ENCODE results near the gene TMEM238L.

Gene TMEM238L

GRCh38 chr17:10793816-10794215, 10.1 kb downstream of the TMEM238L start:
- no peak for TF ChIP-seq GATA3 (IDR thresholded peaks at IDR 0.05; ENCODE audit: low read depth, low read length)
- no peak for TF ChIP-seq GATA2 (IDR thresholded peaks at IDR 0.05; ENCODE audit: low read depth, low read length)

DNA sequence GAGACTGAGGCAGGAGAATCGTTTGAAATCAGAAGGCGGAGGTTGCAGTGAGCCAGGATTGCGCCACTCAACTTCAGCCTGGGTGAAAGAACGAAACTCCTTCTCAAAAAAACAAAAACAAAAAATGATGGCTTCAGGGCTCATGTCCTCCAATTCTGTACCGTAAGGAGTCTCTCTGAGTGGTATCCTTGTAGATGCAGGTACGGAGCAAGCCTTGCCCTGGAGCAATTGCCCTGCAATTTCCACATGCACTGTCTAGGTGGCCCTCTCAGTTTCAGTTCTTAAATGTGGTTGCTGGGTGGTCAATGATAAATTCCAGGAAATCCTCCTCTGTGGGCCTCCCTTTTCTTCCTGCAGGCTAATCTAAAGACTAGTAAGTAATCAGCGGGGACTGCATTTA, 10.6 kb downstream of the TMEM238L start:
- TF ChIP-seq GATA2 (IDR thresholded peaks at IDR 0.05; ENCODE audit: low read depth, low read length) = no peak

DNA sequence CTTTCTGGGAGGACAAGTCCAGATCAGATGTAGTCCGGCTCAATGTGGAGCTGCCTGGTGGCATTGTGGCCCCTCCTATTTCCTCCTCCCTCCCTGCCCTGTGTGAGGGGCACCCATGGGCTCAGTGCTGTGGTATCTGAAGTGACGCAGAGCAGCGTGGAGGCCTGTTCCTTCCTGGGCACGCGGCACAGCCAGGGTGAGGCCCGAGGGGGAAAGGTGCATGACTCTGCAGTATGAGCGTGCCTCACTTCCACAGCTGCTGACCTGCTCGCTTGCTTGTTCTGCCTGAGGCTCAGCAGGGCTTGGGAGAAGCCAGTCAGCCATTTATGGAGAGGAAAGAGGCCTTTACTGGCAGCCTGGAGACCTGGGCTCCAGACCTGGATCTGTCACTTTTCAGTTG, 11.7 kb downstream of the TMEM238L start:
- TF ChIP-seq GATA3 (IDR thresholded peaks at IDR 0.05; ENCODE audit: low read depth, low read length) = no peak
- TF ChIP-seq GATA2 (IDR thresholded peaks at IDR 0.05; ENCODE audit: low read depth, low read length) = no peak

DNA sequence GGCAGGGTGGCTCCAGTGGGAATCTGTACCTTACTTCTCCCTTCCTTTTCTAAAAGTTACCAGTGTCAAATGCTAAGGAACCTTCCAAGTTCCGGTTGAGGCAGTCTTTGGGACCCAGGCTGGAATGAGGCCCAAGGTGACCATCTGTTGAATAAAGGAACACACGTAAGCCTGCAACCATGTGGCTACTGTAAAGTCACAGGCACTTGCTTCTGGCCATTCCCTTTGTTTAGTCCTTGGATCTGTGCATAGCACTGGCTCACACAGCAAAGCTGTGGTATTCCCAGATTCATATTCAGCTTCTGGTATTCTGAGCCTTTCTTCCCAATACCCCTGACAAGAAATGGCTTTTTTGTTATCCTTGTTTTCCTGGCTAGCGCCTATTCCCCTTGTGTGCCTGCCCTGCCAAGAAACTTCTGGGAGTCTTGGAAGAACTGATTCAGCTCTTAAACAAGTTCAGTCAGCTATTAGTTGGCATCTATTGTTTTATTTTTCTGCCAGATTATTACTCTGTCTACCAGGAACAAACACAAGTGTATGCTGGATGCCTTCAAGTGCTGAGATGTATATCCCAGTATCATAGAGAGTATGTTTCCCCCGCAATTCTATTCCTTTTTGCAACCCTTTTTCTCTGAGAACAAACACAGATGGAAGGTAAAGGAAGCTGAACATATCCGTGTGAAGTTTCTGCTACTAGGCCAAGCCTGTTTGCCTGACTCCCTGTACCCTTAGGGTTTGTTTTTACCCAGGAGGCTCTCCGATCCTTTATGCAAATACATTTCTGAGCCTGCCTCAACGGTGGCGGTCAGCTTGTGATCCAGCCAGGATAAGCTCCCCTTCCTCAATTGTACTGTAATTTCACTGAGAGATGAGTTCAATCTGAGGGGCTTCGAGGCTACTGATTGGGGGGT, 13.2 kb downstream of the TMEM238L start:
- TF ChIP-seq GATA2 (IDR thresholded peaks at IDR 0.05; ENCODE audit: low read depth, low read length) = no peak
- no peak for TF ChIP-seq GATA3 (IDR thresholded peaks at IDR 0.05; ENCODE audit: low read depth, low read length)

DNA sequence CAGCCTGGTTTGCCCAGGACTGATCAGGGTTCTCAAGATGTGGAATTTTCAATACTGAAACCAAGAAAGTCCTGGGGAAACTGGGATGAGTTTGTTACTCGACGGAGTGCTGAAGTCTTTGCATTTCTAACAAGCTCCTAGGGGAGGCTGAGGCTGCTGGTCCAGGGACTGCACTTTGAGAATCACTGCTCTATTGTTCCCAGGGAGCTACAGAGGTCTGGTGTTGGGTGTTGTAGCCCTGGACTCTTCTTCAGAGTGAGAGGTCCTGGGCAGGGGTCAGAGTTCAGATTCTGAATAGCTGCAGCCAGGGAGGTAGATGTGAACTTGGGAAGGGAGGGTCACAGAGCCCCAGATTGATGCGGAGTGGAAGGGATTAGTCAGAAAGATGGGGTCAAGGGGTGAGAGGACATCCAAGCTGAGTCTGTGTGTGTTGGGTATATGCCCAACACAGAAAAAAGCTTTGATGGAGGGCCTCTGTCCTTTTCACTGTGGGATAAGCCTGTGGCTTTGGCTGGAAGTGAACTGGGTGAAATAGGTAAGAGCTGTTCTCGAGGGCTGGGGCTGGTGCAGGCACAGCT, 14.1 kb downstream of the TMEM238L start:
- TF ChIP-seq GATA2 (IDR thresholded peaks at IDR 0.05; ENCODE audit: low read depth, low read length) (no peak), GATA3 (IDR thresholded peaks at IDR 0.05; ENCODE audit: low read depth, low read length) (no peak)

DNA sequence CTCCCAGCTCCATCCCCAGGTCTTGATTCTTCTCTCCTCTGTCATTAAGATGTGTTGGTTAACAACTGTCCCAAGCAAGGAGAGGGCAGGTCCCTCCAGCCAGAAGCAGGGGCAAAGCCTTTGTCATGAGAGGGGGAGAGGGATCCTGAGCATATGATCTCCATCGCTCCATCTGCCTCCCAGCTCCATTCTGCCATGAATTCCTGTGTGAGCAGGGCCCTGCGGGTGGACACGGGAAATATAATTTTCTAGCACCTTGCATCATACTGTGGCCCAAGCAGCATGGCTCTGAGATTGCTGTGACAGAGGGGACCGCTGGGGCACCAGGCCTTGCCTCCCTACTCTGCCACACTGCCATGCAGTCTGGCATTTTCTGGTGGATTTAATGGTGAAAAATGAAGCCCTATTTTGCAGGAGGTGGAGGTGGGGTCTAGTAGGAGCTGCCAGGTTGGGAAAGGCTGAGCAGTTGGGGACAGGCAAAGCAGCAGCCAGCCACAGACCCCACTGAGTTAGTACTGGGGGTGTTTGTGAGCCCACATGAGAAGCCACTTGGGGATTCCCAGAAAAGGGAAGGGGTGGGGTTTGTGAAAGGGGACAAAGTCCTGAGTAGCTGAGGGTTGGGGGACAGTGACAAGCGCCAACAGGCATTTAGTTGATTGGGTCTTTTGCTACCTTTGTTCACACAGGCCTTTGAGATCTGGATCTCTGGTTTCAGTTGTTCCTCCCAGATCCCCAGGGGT, 16.4 kb downstream of the TMEM238L start:
- no peak for TF ChIP-seq GATA2 (IDR thresholded peaks at IDR 0.05; ENCODE audit: low read depth, low read length)
- TF ChIP-seq GATA3 (IDR thresholded peaks at IDR 0.05; ENCODE audit: low read depth, low read length) = no peak

DNA sequence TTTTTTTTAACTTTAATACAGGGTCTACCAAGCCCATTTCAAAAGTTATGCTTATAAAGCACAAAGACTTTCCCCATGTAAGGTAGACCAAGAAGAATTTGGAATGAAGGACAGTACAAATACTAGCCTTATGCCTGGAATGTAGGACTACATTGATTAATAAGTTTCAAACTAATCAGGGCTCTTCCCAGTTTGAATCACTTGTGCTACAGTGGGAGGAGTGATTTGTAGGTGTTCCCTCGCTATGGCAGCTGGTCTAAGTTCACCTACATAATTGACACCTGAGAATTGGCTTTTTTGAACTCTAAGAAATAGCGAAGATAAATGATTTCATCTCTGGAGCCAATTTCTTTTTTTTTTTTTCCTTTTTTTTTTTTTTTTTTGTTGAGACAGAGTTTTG, 18.6 kb downstream of the TMEM238L start:
- TF ChIP-seq GATA3 (IDR thresholded peaks at IDR 0.05; ENCODE audit: low read depth, low read length) = no peak
- no peak for TF ChIP-seq GATA2 (IDR thresholded peaks at IDR 0.05; ENCODE audit: low read depth, low read length)

- no peak for TF ChIP-seq GATA3 (IDR thresholded peaks at IDR 0.05; ENCODE audit: low read depth, low read length)
- TF ChIP-seq GATA2 (IDR thresholded peaks at IDR 0.05; ENCODE audit: low read depth, low read length) = no peak
Observed at GRCh38 chr17:10779609-10780008, 24.3 kb downstream of the TMEM238L start.

DNA sequence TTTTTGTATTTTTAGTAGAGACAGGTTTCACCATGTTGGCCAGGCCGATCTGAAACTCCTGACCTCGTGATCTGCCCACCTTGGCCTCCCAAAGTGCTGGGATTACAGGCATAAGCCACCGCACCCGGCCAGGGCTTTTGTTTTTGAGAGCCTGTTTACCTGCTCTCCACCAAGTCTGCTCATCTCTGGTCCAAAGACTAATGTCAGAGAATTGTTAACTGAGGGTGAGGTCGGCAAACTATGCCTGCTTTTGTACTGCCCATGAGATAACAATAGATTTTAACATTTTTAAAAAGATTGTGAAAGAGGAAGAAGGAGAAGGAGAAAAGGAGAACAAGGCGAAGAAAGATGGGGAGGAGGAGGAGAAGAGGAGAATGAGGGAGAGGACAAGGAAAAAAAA, 26.0 kb downstream of the TMEM238L start:
- TF ChIP-seq GATA2 (IDR thresholded peaks at IDR 0.05; ENCODE audit: low read depth, low read length) (no peak), GATA3 (IDR thresholded peaks at IDR 0.05; ENCODE audit: low read depth, low read length) (no peak)

DNA sequence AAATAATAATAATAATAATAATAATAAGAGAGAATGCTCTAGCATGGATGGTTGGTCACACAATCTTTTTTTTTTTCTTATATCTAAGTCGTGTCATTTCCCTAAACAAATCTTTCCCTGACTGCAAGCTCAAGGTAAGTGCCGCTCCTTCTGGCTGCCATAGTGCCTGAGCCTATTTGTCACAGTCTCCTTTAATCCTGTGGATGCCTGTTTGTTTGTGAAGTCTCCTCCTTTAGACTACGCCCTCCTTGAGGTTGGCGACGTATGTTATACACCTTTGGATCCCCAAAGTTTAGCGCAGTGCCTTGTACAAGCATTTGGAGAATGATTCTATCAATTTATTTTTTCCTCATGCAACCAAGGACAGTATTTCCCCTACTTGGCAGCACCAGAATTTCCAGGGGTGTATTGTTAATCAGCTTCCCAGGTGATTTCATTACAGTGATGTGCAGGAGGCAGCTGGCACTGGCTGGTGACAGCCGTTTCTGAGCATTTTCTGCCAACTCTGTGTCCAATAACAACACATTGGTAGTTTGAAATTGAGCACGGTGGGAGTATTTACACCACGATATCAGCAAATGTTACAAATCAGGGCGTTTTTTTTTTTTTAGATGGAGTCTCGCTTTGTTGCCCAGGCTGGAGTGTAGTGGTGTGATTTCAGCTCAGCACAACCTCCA, 26.6 kb downstream of the TMEM238L start:
- TF ChIP-seq GATA2 (IDR thresholded peaks at IDR 0.05; ENCODE audit: low read depth, low read length) (no peak), GATA3 (IDR thresholded peaks at IDR 0.05; ENCODE audit: low read depth, low read length) (no peak)

DNA sequence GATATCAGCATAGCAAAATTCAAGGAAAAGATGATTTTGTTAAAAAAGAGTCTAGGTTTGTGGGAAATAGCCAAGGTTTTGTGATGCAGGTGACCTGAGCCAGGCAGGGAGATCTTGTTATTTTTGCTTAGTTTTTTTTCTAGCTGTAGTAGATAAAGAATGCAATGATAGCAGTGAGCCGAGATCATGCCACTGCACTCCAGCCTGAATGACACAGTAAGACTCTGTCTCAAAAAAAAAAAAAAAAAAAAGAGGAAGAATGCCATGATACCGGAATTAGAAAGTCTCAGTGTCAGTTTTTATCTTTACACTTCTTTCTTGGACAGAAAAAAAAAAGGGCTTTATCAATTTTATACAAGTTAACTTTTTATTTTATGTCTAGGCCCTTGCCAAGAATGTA, 27.5 kb downstream of the TMEM238L start:
- TF ChIP-seq GATA2 (IDR thresholded peaks at IDR 0.05; ENCODE audit: low read depth, low read length) = no peak
- TF ChIP-seq GATA3 (IDR thresholded peaks at IDR 0.05; ENCODE audit: low read depth, low read length) = no peak

- TF ChIP-seq GATA2 (IDR thresholded peaks at IDR 0.05; ENCODE audit: low read depth, low read length) (no peak), GATA3 (IDR thresholded peaks at IDR 0.05; ENCODE audit: low read depth, low read length) (no peak)
Observed at GRCh38 chr17:10775740-10776356, 28.1 kb downstream of the TMEM238L start.

GRCh38 chr17:10775058-10775457, 28.8 kb downstream of the TMEM238L start:
- TF ChIP-seq GATA3 (IDR thresholded peaks at IDR 0.05; ENCODE audit: low read depth, low read length) (no peak), GATA2 (IDR thresholded peaks at IDR 0.05; ENCODE audit: low read depth, low read length) (no peak)

- TF ChIP-seq GATA3 (IDR thresholded peaks at IDR 0.05; ENCODE audit: low read depth, low read length) (no peak), GATA2 (IDR thresholded peaks at IDR 0.05; ENCODE audit: low read depth, low read length) (no peak)
Observed at GRCh38 chr17:10773391-10773790, 30.5 kb downstream of the TMEM238L start.
